Right hindlimb (tissue), 1 donor: ENCODE results near the gene CRTC2.
A peak's percentile ranks its signal among the peaks of the same experiment; 100 is the strongest.
"Not testable (repeated sequence)": the region's sequence is repeated elsewhere in the genome, so short reads cannot be mapped to it uniquely, and the experiment has no call there.

Experiments
- DNase-seq: peaks from one replicate; pipeline ENCODE4 v3.0.0-alpha.2; 2018

Gene CRTC2, protein sequence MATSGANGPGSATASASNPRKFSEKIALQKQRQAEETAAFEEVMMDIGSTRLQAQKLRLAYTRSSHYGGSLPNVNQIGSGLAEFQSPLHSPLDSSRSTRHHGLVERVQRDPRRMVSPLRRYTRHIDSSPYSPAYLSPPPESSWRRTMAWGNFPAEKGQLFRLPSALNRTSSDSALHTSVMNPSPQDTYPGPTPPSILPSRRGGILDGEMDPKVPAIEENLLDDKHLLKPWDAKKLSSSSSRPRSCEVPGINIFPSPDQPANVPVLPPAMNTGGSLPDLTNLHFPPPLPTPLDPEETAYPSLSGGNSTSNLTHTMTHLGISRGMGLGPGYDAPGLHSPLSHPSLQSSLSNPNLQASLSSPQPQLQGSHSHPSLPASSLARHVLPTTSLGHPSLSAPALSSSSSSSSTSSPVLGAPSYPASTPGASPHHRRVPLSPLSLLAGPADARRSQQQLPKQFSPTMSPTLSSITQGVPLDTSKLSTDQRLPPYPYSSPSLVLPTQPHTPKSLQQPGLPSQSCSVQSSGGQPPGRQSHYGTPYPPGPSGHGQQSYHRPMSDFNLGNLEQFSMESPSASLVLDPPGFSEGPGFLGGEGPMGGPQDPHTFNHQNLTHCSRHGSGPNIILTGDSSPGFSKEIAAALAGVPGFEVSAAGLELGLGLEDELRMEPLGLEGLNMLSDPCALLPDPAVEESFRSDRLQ

DNA sequence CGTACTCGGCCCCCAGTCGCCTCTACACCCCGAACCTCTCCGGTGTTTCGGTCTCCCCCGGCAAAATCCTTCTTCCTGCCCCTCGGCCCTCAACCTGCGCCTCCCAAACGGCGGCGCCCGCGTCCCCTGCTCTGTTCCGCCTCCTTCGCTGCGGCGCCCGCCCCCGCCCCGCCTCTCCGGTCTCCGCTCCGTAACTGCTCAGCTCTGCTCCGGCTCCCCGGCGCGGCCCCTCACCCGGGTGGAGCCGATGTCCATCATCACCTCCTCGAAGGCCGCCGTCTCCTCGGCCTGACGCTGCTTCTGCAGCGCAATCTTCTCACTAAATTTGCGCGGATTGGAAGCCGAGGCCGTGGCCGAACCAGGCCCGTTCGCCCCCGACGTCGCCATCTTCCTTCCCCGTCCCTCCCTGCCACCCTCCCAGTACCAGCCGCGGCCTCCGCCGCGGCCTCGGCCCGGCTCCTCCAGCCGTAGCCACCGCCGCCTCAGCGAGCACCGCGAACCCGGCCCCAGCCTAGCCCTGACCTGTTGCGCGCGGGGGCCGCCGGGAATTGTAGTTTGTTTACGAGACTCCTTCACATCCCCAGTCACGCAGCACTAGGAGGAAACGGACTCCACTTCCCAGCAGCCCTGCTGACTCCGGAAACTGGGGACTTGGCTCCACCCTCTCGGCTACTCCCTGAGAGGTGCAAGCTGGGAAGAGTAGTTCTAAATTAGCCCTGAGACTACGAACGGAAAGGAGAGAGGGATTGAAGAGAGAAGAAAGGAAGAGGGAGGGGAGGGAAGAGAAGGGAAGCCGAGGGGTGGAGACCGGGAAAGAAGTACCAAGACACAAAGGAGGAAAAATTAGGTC, at the start of gene CRTC2:
TSS of gene CRTC2 (minus strand) at position 502 of the 850 bp plus-strand sequence. CDS start at position 387, 115 bp downstream.
- peak; percentile 99 for DNase-seq

DNA sequence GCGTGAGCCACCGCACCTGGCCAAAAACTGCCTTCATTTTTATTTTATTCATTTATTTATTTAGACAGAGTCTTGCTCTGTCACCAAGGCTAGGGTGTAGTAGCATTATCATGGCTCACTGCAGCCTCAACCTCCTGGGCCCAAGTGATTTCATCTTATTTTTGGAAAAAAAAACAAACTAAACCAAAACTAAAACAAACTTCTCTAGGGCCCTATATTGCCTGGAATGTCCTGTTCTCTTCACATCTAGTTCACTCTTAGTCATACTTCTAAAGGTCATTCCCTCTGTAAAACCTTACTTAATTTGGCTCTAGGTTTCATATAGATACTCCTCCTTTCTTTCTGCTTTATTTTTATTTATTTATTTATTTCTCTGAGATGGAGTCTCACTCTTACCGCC, 47.7 kb upstream of the CRTC2 start:
- no peak for DNase-seq

DNA sequence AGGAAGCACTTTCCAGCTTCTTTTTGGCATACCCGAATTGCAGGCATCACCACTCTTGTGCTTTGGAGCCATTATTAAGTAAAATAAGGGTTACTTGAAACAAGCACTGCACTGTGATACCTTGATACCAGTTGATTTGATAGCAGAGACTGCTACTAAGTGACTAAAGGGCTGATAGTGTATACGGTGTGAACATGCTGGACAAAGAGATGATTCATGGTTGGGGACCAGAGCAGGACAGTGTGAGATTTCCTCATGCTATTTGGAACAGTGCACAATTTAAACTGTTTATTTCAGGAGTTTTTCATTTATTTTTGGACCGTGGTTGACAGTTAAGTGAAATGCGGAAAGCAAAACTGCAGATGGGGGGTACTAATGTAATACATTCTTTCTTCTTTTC, 42.0 kb upstream of the CRTC2 start:
- DNase-seq, result no peak

GRCh38 chr1:153996882-153997281, 38.5 kb upstream of the CRTC2 start:
- not testable (repeated sequence) for DNase-seq

GRCh38 chr1:153995640-153996039, 37.2 kb upstream of the CRTC2 start:
- no peak for DNase-seq

DNA sequence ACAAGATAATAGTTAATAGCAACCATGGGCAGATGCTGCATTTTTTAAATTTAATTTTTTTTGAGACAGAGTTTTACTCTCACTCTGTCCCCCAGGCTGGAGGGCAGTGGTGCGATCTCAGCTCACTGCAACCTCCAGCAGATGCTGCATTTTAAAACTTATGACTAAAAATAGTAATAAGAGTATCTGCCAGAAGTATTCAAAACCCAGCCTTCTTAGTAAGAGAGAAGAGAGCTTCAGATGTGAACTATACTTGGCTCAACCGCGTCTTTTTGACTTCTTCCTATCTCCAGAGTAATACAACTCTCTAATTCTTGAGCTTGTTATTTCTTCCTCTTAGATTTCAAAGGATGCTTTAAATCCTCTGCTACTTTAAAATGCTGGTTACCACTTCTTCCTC, 36.8 kb upstream of the CRTC2 start:
- no peak for DNase-seq

DNA sequence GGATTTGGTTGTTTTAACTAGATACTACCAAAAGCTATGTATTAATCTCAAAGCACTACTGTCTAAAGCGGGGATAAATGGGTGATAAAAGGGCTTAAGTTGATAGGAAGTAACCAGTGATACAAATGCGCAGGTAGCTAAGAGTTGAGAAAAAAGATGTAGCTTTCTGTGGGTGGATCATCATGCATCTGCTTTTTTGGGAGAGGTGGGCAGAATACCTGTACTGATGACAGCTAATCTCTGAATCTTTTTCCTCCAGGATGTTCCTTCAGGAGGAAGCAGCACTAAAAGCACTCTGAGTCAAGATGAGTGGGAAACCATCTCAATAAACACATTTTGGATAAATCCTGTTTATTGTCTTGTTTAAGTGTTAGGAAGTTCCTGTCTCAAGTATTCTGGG, 33.4 kb upstream of the CRTC2 start:
- DNase-seq, result no peak

- no peak for DNase-seq
Measured at GRCh38 chr1:153991151-153991630, 32.8 kb upstream of the CRTC2 start.

- DNase-seq, result peak; percentile 95
Measured at GRCh38 chr1:153990468-153991150, 32.2 kb upstream of the CRTC2 start, which contains the start of gene RPS27. TSS of gene RPS27 (plus strand) at chr1:153990762. CDS start at chr1:153990797, 35 bp downstream.

DNA sequence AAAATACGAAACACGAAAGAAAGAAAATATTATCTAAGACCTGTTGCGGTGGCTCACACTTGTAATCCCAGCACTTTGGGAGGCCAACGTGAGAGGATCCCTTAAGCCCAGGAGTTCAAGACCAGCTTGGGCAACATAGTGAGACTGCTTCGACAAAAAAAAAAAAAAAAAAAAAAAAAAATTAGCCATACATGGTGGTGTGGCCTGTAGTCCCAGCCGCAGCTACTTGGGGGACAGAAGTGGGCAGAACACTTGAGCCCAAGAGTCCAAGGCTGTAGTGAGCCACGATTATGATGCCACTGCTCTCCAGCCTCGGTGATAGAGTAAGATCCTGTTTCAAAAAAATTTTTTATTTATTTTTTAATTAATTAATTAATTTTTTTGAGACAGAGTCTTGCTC, 29.2 kb upstream of the CRTC2 start:
- DNase-seq, result no peak

DNA sequence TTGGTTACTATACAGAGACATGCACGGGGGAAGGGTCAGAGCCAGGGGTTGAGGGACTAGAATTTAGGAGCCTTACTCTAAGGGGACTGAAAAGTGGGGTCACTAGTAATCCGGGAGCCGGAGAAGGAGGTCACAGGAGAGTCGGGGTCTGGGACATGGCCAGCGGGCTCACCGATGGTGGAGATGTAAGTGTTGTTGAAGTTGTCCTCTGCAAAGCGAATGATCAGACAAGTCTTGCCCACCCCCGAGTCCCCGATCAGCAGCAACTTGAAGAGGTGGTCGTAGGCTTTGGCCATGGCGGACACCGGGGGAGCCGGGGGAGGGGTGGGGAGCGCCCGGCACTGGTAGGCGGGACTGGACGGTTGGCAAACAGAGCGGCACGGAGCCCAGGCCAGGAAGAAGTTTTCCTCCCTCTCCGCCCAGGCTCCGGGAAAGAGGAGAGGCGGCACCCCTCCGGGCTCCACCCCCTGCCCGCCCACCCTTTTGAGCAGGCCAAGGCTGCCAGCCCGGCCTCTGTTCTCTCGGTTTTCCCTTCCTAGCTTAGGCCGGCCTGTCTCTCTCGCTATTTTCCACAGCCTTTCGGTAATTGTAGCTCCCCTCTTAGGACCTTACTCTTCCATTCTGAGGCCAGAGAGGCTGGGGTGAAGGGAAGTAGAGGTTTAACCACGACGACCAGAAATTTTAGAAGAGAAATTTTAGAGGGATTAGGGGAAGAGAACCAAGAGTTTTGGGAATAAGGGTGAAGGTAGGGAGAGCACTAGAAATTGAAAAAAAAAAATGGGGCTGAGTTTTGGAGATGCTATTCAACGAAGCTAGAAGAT, 27.7 kb upstream of the CRTC2 start, which contains the start of gene RAB13:
TSS of gene RAB13 (minus strand) at position 399 of the 821 bp plus-strand sequence. CDS start at position 296, 103 bp downstream.
- DNase-seq, result peak; percentile 95

DNA sequence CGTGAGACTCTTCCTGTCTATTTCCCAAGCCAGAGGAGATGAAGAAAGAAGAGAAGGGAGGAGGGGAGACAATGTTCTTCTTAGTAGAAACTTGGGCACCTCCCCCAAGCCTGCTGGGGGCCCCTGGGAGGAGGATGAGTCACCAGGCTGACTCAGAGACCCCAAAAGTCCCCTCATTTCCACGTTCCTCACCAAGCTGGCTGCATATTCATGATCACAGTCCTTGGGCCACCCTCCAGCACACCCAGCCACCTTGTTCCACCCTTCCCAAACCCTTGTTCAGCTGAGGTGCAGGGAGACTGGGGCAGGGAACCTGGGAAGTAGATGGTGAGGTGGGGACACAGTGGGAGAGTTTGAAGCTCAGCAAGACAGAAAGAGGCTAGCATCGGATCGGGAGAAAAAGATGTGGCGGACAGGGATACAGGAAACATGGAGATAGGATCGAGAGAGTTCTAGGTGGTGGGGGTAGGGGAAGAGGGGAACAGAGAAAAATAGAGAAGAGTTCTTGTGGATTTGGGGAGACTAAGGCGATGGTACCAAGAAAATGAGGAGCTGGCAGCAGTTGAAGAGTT, 27.0 kb upstream of the CRTC2 start:
- peak; percentile 52 for DNase-seq

DNA sequence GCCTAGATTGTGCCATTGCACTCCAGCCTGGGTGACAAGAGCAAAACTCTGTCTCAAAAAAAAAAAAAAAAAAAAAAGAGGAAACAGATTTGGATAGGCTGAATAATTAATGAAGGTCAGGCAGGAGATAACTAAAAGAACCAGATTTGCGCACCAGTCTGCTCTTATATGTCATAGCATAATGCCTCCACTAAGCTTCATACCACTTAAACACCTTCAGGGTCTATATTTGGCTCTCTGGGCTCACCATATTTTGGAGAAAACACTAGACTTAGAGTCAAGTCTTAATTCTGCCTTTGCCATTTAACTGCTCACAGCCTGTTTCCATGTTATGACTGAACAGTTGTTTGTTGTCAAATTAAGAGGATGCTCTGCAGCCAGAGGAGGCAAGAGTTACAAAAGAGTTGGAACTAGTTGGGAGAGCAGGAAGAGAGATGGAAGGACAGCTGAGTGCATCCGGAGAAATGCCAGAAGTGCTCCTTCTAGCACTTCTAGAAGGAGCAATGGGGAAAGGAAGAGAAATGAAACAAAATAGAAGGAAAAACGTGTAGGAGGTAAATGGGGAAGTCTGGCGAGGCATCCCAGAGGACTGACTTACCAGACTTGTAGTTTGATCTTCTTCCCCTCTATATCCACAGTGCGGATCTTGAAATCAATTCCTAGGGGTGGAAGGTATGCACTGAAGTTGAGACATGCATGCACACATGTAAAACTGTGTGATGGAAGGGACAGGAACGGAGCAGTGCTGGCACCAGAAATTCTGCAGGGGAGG, 25.9 kb upstream of the CRTC2 start:
- no peak for DNase-seq

DNA sequence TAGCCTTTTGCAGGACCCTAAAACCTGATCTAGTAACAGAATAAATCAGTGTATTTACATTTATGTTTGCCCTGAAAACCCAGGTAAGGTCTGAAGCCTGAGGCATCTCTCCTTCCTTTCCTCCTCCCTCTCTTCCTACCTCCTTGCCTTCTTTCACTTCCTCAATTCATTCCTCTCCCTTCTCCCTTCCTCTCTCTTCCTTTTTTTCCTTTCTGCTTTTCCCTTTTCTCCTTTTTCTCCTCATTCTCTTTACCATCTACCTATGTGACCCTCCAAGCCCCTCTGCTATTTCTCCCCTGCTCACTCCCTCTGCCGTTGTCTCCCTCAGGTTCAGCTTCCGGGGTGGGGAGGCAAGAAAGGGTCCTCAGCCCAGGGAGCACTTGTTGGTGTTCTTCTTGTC, 23.3 kb upstream of the CRTC2 start:
- DNase-seq, result not testable (repeated sequence)

DNA sequence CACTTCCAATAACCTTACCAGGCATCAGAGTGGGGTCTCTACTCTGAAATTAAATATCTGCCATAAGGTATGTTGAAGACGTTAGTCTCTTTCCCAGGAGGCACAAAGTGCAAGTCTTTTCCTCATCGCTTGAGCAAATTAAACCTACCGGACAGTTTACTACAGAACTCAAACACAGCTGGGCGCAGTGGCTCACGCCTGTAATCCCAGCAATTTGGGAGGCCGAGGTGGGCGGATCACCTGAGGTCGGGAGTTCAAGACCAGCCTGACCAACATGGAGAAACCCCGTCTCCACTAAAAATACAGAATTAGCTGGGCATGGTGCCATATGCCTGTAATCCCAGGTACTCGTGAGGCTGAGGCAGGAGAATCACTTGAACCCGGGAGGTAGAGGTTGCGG, 20.7 kb upstream of the CRTC2 start:
- DNase-seq, result not testable (repeated sequence)

GRCh38 chr1:153978274-153978909, 20.0 kb upstream of the CRTC2 start:
- DNase-seq, result no peak

DNA sequence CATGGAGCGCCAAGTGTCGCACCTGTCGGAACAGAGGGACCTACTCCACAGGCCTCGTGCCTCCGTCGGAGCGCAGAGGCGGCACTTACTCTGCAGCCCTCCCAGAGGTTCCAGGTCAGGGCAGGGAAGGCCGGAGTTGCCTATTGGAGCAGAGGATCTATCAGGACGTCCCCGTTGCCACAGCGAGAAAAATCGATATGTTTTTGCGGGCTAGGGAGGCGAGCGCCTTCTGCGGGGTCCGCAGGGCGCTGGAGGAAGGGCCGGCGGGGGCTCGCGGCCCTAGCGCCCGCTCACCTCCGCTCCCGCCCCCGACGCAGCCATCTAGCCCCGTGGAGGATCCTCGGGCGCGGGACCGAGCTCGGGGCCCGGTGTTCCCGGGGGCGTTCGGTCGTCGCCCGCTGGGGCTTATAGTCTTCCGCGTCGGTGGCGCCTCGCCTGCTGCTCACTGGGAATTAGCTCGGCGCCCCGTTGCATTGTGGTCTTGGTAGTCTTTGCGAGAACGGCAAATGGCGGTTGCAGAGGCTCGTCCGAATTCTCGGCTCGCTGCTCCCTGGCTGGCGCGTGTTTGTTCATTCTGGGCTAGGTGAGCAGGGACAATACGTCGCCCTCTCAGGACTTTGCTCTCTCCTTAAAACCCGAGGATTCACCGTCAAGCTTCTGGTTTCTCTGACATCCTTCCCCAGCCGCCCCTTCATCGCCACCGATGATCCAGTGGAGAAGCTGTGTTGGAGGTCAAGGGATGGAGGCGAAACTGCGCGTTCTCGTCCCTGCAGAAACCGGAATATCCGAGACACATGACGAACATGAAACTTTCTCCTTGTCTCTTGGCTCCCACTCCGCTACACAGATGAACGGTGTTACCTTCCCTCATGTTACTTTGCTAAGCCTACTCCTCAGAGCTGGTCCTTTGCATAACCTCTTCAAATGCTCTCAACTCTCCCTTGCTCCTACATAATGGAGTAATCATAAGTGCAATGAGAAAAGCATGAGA, 19.1 kb upstream of the CRTC2 start, which contains the start of gene JTB:
TSS of gene JTB (minus strand) at position 425 of the 991 bp plus-strand sequence. CDS start at position 3, 422 bp downstream.
- DNase-seq, result peak; percentile 91

DNA sequence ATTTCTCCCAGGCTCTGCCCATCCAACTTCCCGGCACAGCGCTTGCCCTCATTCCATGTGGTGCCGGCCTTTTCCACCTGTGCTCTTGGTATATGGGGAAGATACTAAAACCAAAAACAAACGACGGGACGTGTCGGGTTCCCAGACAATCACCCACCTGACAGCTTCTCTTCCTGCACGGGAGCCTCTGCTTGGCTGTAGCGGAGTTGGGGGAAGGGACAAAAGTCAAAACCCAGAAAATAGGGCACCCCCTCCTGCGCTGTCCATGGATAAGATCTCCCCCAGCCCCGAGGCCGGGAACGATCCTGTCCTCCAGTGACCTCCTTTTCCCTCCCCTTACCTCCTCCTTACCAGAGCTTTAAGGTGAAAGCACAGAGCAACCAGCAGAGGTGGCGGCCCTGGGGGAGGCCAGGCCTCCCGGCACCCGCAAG, 18.4 kb upstream of the CRTC2 start:
- DNase-seq, result no peak
